HL-60 (cell line): ENCODE measurements around the gene SLC39A5.
A peak's percentile ranks its signal among the peaks of the same experiment; 100 is the strongest.

Experiments used
- DNase-seq, 2 experiments: peaks; one replicate each; pipeline ENCODE4 v3.0.0-alpha.2; 2010 to 2020; ENCODE audit warnings: low read depth in 1 of 2, low spot score in 1 of 2
- H3K27ac ChIP-seq: fragments of 250-450 bp; sonication (Bioruptor Pico); replicated peaks from 2 replicates; pipeline ENCODE4 v1.5.1; 2020; ENCODE audit warnings: mild to moderate bottlenecking, moderate library complexity
- H3K27me3 ChIP-seq: fragments of 250-450 bp; sonication (Bioruptor Pico); 2 replicates; pipeline ENCODE4 v1.5.1; 2021; ENCODE audit warnings: mild to moderate bottlenecking, moderate library complexity; ENCODE audit not compliant: insufficient read depth, poor library complexity, severe bottlenecking
- H3K4me3 ChIP-seq: replicated peaks from 2 replicates; pipeline ENCODE4 v1.5.1; 2011; ENCODE audit warnings: mild to moderate bottlenecking, control low read depth, low read length; ENCODE audit not compliant: insufficient read depth
- GABPA ChIP-seq: IDR thresholded peaks from 2 replicates; pipeline ENCODE4 v1.6.1; 2012; ENCODE audit warnings: low read depth
- POLR2AphosphoS5 ChIP-seq: IDR thresholded peaks from 2 replicates; pipeline ENCODE4 v1.6.1; 2012; ENCODE audit warnings: low read depth
- SPI1 ChIP-seq: IDR thresholded peaks from 2 replicates; pipeline ENCODE4 v1.6.1; 2012; ENCODE audit warnings: low read depth, mild to moderate bottlenecking, borderline replicate concordance
- TF ChIP-seq, protein P1 (sequence below): IDR thresholded peaks from 2 replicates; pipeline ENCODE4 v1.6.1; 2012; ENCODE audit warnings: low read depth; ENCODE audit not compliant: insufficient replicate concordance
- TF ChIP-seq, protein P2 (sequence below): IDR thresholded peaks from one replicate; pipeline ENCODE4 v1.5.1; 2011; ENCODE audit warnings: low read length, control low read depth, inconsistent platforms; ENCODE audit not compliant: insufficient read depth

Gene SLC39A5

GRCh38 chr12:56224954-56225353 is 4.9 kb upstream of the SLC39A5 start:
- H3K27ac ChIP-seq = no peak overlapping the region
- DNase-seq = no peak
- peak overlapping the region; percentile 78 for H3K4me3 ChIP-seq
- TF ChIP-seq, protein P1, sequence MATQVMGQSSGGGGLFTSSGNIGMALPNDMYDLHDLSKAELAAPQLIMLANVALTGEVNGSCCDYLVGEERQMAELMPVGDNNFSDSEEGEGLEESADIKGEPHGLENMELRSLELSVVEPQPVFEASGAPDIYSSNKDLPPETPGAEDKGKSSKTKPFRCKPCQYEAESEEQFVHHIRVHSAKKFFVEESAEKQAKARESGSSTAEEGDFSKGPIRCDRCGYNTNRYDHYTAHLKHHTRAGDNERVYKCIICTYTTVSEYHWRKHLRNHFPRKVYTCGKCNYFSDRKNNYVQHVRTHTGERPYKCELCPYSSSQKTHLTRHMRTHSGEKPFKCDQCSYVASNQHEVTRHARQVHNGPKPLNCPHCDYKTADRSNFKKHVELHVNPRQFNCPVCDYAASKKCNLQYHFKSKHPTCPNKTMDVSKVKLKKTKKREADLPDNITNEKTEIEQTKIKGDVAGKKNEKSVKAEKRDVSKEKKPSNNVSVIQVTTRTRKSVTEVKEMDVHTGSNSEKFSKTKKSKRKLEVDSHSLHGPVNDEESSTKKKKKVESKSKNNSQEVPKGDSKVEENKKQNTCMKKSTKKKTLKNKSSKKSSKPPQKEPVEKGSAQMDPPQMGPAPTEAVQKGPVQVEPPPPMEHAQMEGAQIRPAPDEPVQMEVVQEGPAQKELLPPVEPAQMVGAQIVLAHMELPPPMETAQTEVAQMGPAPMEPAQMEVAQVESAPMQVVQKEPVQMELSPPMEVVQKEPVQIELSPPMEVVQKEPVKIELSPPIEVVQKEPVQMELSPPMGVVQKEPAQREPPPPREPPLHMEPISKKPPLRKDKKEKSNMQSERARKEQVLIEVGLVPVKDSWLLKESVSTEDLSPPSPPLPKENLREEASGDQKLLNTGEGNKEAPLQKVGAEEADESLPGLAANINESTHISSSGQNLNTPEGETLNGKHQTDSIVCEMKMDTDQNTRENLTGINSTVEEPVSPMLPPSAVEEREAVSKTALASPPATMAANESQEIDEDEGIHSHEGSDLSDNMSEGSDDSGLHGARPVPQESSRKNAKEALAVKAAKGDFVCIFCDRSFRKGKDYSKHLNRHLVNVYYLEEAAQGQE = peak; percentile 90
- TF ChIP-seq, protein P2, sequence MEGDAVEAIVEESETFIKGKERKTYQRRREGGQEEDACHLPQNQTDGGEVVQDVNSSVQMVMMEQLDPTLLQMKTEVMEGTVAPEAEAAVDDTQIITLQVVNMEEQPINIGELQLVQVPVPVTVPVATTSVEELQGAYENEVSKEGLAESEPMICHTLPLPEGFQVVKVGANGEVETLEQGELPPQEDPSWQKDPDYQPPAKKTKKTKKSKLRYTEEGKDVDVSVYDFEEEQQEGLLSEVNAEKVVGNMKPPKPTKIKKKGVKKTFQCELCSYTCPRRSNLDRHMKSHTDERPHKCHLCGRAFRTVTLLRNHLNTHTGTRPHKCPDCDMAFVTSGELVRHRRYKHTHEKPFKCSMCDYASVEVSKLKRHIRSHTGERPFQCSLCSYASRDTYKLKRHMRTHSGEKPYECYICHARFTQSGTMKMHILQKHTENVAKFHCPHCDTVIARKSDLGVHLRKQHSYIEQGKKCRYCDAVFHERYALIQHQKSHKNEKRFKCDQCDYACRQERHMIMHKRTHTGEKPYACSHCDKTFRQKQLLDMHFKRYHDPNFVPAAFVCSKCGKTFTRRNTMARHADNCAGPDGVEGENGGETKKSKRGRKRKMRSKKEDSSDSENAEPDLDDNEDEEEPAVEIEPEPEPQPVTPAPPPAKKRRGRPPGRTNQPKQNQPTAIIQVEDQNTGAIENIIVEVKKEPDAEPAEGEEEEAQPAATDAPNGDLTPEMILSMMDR = no peak
- no peaks in the 10 kb centered on the region for H3K27me3 ChIP-seq

- Histone ChIP-seq H3K27ac (no peak overlapping the region), H3K4me3 (no peak overlapping the region), H3K27me3 (no peaks in the 10 kb centered on the region)
- DNase-seq = no peak
- TF ChIP-seq SPI1 (no peak), GABPA (no peak), POLR2AphosphoS5 (no peak)
- TF ChIP-seq, protein P1 = no peak
- TF ChIP-seq, protein P2 = no peak
Measured at GRCh38 chr12:56229082-56229481, 769 bp upstream of the SLC39A5 start.

GRCh38 chr12:56230432-56231183 is 757 bp downstream of the SLC39A5 start:
- TF ChIP-seq POLR2AphosphoS5 = no peak
- TF ChIP-seq, protein P1 = no peak
- no peak for TF ChIP-seq GABPA
- no peak overlapping the region for H3K27ac ChIP-seq
- no peaks in the 10 kb centered on the region for H3K27me3 ChIP-seq
- DNase-seq = no peak
- H3K4me3 ChIP-seq = no peak overlapping the region
